Measurements from ENCODE around the gene GRIK2.

- no peak for TF ChIP-seq EZH2phosphoT487 (IDR thresholded peaks at IDR 0.05; ENCODE audit: insufficient read depth, low read depth)
- no peak for TF ChIP-seq EZH2 (IDR thresholded peaks at IDR 0.05; ENCODE audit: insufficient read depth, poor library complexity, severe bottlenecking)
These were observed 69.1 kb downstream of the GRIK2 start for GRCh38 chr6:101462576-101462975.
